ENCODE measurements around the gene INAFM2. TPM values are rescaled to one million over a fixed set of nuclear protein-coding genes. Genes with fewer than 3 reads are reported as not detected.

INAFM2 gene
- total RNA-seq, 1 donor from 2014 or later: 19.2 TPM

DNA sequence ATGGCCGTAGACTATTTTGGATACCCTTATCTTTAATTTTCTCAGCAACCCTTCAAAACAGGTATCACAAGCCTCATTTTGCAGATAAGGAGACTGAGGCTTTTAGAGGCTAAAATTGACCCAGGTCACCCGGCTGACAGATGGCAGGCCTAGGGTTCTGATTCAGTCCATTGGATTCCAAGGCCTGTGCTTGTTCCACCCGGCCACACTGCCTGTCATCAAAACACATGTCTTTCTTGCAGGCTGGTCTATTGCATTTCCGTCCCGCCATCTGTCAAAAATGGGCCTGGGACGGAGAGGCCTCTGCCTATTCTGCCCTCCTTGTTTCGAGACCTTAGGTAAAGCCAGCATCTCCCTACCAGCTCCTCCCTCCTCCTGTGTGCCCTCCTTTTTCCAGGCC lies 8.1 kb downstream of the INAFM2 start:
- H3K27ac Mint-ChIP-seq: no peak overlapping the region
- TF ChIP-seq, protein P1, sequence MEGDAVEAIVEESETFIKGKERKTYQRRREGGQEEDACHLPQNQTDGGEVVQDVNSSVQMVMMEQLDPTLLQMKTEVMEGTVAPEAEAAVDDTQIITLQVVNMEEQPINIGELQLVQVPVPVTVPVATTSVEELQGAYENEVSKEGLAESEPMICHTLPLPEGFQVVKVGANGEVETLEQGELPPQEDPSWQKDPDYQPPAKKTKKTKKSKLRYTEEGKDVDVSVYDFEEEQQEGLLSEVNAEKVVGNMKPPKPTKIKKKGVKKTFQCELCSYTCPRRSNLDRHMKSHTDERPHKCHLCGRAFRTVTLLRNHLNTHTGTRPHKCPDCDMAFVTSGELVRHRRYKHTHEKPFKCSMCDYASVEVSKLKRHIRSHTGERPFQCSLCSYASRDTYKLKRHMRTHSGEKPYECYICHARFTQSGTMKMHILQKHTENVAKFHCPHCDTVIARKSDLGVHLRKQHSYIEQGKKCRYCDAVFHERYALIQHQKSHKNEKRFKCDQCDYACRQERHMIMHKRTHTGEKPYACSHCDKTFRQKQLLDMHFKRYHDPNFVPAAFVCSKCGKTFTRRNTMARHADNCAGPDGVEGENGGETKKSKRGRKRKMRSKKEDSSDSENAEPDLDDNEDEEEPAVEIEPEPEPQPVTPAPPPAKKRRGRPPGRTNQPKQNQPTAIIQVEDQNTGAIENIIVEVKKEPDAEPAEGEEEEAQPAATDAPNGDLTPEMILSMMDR (IDR thresholded peaks at IDR 0.05; ENCODE audit: unreplicated experiment): no peak

DNA sequence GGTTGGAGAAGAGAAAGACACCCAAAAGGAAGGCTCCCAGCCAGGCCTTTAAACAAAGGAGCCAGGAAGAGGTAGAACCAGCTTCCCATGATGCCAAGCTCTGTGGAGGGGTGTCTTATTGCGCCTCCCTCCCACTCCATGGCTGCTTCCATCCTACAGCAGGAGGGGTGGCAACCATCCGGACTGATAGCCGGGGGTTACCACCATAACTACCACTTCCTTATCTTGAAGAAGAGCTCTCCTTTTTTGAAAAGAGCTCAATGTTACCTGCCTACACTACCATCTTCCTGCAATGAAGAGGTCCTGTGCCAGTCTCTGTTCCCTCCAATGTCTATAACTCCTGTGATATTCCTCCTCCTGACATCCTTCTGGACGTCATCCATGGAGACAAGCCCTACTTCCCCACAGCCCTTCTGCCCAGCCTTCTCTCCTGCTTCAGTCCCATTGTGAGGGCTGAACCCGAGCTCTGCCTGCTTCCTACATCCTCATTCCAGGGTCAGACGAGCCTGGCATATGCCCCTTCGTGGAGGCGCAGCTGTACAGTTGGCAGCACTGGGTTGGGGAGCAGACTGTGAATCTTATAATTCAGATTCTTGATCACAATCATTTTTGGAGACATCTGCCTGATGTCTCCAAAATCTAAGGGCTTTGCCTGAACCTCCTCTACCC lies 8.8 kb downstream of the INAFM2 start:
- no peak for DNase-seq (ENCODE audit: low spot score in 2 of 2, unreplicated experiment in 2 of 2)
- TF ChIP-seq, protein P1 (IDR thresholded peaks at IDR 0.05; ENCODE audit: unreplicated experiment): no peak
- no peak overlapping the region for H3K27ac Mint-ChIP-seq
- no peaks in the 10 kb centered on the region for H3K9me3 Mint-ChIP-seq
- no peaks in the 10 kb centered on the region for H3K27me3 Mint-ChIP-seq (ENCODE audit: low read depth)
- no peak overlapping the region for H3K4me3 Mint-ChIP-seq
- H3K36me3 Mint-ChIP-seq: no peaks in the 10 kb centered on the region
- peaks cover 63% of the 10 kb centered on the region for H3K4me1 Mint-ChIP-seq

More for the DNA sequence above, 8.1 kb downstream of the INAFM2 start:
- Mint-ChIP-seq H3K36me3 (no peaks in the 10 kb centered on the region), H3K27me3 (ENCODE audit: low read depth) (no peaks in the 10 kb centered on the region), H3K9me3 (no peaks in the 10 kb centered on the region), H3K4me3 (no peak overlapping the region), H3K4me1 (peaks cover 65% of the 10 kb centered on the region)
- DNase-seq (ENCODE audit: low spot score in 2 of 2, unreplicated experiment in 2 of 2): no peak

DNA sequence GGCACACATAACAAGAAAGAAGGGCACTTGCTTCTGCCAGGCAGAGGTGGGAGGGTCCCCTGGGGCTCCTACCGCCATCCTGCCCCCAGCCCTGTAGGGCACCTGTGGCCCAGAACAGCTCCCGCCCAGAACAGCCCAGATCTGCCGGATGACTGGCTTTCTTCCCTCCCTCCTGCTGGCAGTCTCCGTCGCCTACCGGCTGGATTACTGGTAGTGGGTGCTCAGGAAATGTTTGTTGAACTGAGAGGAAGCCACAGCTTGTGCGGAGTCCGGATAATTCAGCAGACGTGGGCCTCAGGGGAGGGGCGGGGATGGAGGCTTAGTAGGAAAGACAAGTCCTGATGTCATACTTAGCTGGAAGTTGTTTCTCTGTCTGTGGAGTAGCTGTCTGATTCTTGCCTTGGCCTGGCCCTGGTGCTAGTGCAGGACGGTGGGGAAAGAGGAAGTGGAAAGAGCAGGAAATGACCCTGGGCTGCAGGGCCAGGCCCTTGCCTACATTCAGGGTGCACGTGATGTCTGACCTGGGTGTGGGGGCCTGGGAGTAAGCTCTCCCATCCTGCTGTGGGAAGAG lies 10.5 kb downstream of the INAFM2 start:
- TF ChIP-seq, protein P1 (IDR thresholded peaks at IDR 0.05; ENCODE audit: unreplicated experiment): no peak
- H3K9me3 Mint-ChIP-seq: no peaks in the 10 kb centered on the region
- H3K4me3 Mint-ChIP-seq: no peak overlapping the region
- no peaks in the 10 kb centered on the region for H3K27me3 Mint-ChIP-seq (ENCODE audit: low read depth)
- peaks cover 60% of the 10 kb centered on the region for H3K4me1 Mint-ChIP-seq
- peak overlapping the region; percentile 64 for H3K27ac Mint-ChIP-seq
- no peak for DNase-seq (ENCODE audit: low spot score in 2 of 2, unreplicated experiment in 2 of 2)
- H3K36me3 Mint-ChIP-seq: no peaks in the 10 kb centered on the region

DNA sequence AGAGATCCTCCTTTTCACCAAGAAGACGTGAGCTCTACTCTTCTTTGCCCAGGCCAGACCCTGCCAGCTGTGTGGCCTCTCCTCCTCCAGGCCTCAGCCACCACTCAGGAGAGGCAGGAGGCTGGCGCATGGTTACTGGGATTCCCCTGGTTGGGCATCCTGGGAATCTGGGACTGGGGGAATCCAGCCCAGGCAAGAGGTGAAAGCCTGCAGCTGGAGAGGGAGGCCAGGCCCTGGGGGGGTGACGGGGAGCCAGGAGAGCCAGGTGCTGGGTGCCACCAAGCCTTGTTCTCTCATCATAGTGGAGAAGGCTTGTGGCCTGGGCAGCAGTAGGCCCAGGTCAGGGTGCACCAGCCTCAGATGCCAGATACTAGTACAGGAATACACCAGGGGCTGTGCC lies 11.0 kb downstream of the INAFM2 start:
- H3K4me1 Mint-ChIP-seq: peaks cover 62% of the 10 kb centered on the region
- H3K4me3 Mint-ChIP-seq: no peak overlapping the region
- peak overlapping the region; percentile 64 for H3K27ac Mint-ChIP-seq
- no peak for DNase-seq (ENCODE audit: low spot score in 2 of 2, unreplicated experiment in 2 of 2)
- no peaks in the 10 kb centered on the region for H3K9me3 Mint-ChIP-seq
- H3K27me3 Mint-ChIP-seq (ENCODE audit: low read depth): no peaks in the 10 kb centered on the region
- TF ChIP-seq, protein P1 (IDR thresholded peaks at IDR 0.05; ENCODE audit: unreplicated experiment): no peak
- H3K36me3 Mint-ChIP-seq: no peaks in the 10 kb centered on the region

DNA sequence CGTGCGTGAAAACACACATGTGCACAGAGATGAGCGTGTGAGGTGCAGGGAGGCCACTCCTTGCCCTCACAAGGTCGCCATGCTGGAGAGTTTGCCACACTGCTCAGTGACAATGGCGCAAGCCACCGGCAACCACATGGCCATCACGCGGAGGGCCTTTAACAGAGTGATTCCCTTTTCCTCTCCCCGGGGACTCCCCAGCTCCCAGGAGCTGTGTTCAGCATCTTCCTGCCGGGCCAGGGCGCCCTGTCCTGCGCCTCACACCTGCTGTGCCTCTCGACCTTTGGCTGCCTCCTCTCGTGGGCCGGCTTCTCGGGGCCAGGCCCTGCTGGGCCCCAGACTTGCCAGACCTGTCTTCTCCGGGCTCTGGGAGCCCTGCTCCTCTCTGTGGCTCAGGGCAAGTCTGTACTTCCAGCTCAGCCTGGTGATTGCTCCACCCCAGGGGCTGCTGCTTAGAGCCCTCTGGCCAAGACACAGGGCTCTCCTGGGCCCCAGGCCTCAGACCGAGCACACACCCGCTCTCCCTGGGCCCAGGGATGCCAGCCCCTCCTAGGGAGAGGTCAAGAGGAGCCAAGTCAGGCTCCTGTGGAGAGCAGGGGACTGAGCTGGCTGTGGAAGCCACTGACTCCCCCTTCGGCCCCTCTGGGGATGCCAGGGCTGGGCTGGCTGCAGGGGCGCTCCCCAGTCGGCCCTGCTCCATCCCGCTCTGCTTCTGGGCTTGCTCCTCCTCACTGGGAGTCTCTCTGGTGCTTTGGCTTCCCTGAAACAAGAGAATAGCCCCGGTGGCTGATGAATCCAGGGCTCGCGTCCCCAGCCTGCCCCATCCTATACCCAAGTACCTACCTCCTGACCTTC lies 11.7 kb downstream of the INAFM2 start:
- H3K36me3 Mint-ChIP-seq: no peaks in the 10 kb centered on the region
- H3K4me1 Mint-ChIP-seq: peaks cover 64% of the 10 kb centered on the region
- H3K9me3 Mint-ChIP-seq: no peaks in the 10 kb centered on the region
- TF ChIP-seq, protein P1 (IDR thresholded peaks at IDR 0.05; ENCODE audit: unreplicated experiment): no peak
- DNase-seq (ENCODE audit: low spot score in 2 of 2, unreplicated experiment in 2 of 2): no peak
- H3K4me3 Mint-ChIP-seq: no peak overlapping the region
- no peaks in the 10 kb centered on the region for H3K27me3 Mint-ChIP-seq (ENCODE audit: low read depth)
- H3K27ac Mint-ChIP-seq: peak overlapping the region; percentile 40
